Measurements from ENCODE around the gene MRPL43.

The MRPL43 gene

GRCh38 chr10:101013365-101013825, 26.1 kb upstream of the MRPL43 start:
- TF ChIP-seq CTCF (IDR thresholded peaks at IDR 0.05) (no peak), ZFX (IDR thresholded peaks at IDR 0.05; ENCODE audit: borderline replicate concordance) (no peak)

GRCh38 chr10:101012525-101013364, 25.4 kb upstream of the MRPL43 start:
- TF ChIP-seq ZFX (IDR thresholded peaks at IDR 0.05; ENCODE audit: borderline replicate concordance): no peak
- TF ChIP-seq CTCF (IDR thresholded peaks at IDR 0.05): peak; percentile 98
- H3K27ac ChIP-seq: no peak overlapping the region

More at GRCh38 chr10:101013365-101013825, 26.1 kb upstream of the MRPL43 start:
- H3K27ac ChIP-seq: no peak overlapping the region

GRCh38 chr10:101011517-101012423, 24.5 kb upstream of the MRPL43 start:
- TF ChIP-seq ZFX (IDR thresholded peaks at IDR 0.05; ENCODE audit: borderline replicate concordance): no peak
- peak; percentile 12; the same call in 1 of the 2 replicates for TF ChIP-seq CTCF (IDR thresholded peaks at IDR 0.05)
- no peak overlapping the region for H3K27ac ChIP-seq

GRCh38 chr10:101010329-101010728, 23.0 kb upstream of the MRPL43 start:
- TF ChIP-seq CTCF (IDR thresholded peaks at IDR 0.05) (no peak), ZFX (IDR thresholded peaks at IDR 0.05; ENCODE audit: borderline replicate concordance) (no peak)

GRCh38 chr10:101008823-101009423, 21.6 kb upstream of the MRPL43 start:
- TF ChIP-seq ZFX (IDR thresholded peaks at IDR 0.05; ENCODE audit: borderline replicate concordance) (no peak), CTCF (IDR thresholded peaks at IDR 0.05) (no peak)
- no peak overlapping the region for H3K27ac ChIP-seq

More at GRCh38 chr10:101010329-101010728, 23.0 kb upstream of the MRPL43 start:
- no peak overlapping the region for H3K27ac ChIP-seq

GRCh38 chr10:101007915-101008822, 20.9 kb upstream of the MRPL43 start:
- H3K27ac ChIP-seq: no peak overlapping the region
- TF ChIP-seq CTCF (IDR thresholded peaks at IDR 0.05) (no peak), ZFX (IDR thresholded peaks at IDR 0.05; ENCODE audit: borderline replicate concordance) (no peak)
